Left lung (tissue), 10 donors: ENCODE results near the gene PHF8. TPM values are rescaled to one million over a fixed set of nuclear protein-coding genes. Genes with fewer than 3 reads are reported as not detected.

ENCODE experiments used
- ATAC-seq: fragments of 200-7000 bp; cut with Tn5 transposase; one replicate; pipeline ENCODE4 v1.9.1; 2020; ENCODE audit warnings: moderate library complexity
- DNase-seq, 4 donors: peaks; one replicate each; pipeline ENCODE4 v3.0.0-alpha.2; 2013 to 2020
- H3K27ac ChIP-seq, 2 donors: fragments of 200-600 bp; sonication (generic) in 1 of 2; one replicate each; pipeline versions ENCODE4 v1.5.0 to v1.8.0; 2020 to 2021
- H3K27me3 ChIP-seq, 2 donors: fragments of 200-600 bp; sonication (generic) in 1 of 2; one replicate each; pipeline versions ENCODE4 v1.5.0 to v1.8.0; 2020 to 2021
- H3K36me3 ChIP-seq, 2 donors: fragments of 200-600 bp; sonication (generic) in 1 of 2; one replicate each; pipeline versions ENCODE4 v1.5.0 to v1.8.0; 2020 to 2021
- H3K4me1 ChIP-seq, 2 donors: fragments of 200-600 bp; one replicate each; pipeline ENCODE4 v1.8.0; 2021
- H3K4me3 ChIP-seq, 2 donors: fragments of 200-600 bp; sonication (generic) in 1 of 2; one replicate each; pipeline versions ENCODE4 v1.5.0 to v1.8.0; 2020 to 2021; ENCODE audit warnings: mild to moderate bottlenecking in 1 of 2
- H3K9me3 ChIP-seq, 2 donors: fragments of 200-600 bp; sonication (generic) in 1 of 2; one replicate each; pipeline versions ENCODE4 v1.5.0 to v1.8.0; 2020 to 2021
- CTCF ChIP-seq, 2 donors: fragments of 200-600 bp; sonication (generic) in 1 of 2; IDR thresholded peaks; one replicate each; pipeline versions ENCODE4 v1.5.0 to v1.8.0; 2021; ENCODE audit warnings: antibody characterized with exemption in 2 of 2
- intact Hi-C, 2 donors: fragments of 100-400 bp; cut with DNase I; formaldehyde crosslinking; loops; one replicate each; pipeline versions ENCODE4 v1.11.2 to v1.14.2; 2022
- polyA plus RNA-seq, 6 donors: library from polyadenylated mRNA; unstranded; fragments of 120-200 nt; gene quantifications; one replicate each; pipeline ENCODE4 v1.2.1, GENCODE V29; 2013; ENCODE audit not compliant: insufficient read length in 6 of 6
- total RNA-seq, 2 donors: library from RNA; stranded (reverse); fragmentation: NEBNext Ultra II Directional; extraction: Animal tissue kit (Norgen Biotek cat#: 25700); gene quantifications; one replicate each; pipeline ENCODE4 v1.2.1, GENCODE V29; 2021
- donor health status: DM: no; HTN: yes; CAD: no.
- donor health status: DM: no; HTN: no; CAD: no.

The PHF8 gene
- total and polyA plus RNA-seq, 8 donors = 19.9 to 31.5 (median 29.0) TPM

- Histone ChIP-seq H3K27me3 (no peaks in the 10 kb centered on the region), H3K4me1 (no peaks in the 10 kb centered on the region), H3K36me3 (peaks cover 0 to 40% of the 10 kb centered on the region in 2 donors), H3K9me3 (peaks cover 0 to 1% of the 10 kb centered on the region in 2 donors), H3K4me3 (no peak overlapping the region), H3K27ac (no peak overlapping the region)
- DNase-seq (no peak), ATAC-seq (no peak)
- intact Hi-C loops = no loop called here
- no peak for TF ChIP-seq CTCF (IDR thresholded peaks at IDR 0.05)
Observed at GRCh38 chrX:53974529-53974928, 69.7 kb downstream of the PHF8 start.

GRCh38 chrX:53969540-53969939 is 74.7 kb downstream of the PHF8 start:
- Histone ChIP-seq H3K36me3 (peaks cover 0 to 30% of the 10 kb centered on the region in 2 donors), H3K27me3 (no peaks in the 10 kb centered on the region), H3K9me3 (peaks cover 0 to 3% of the 10 kb centered on the region in 2 donors), H3K4me1 (no peaks in the 10 kb centered on the region), H3K4me3 (no peak overlapping the region), H3K27ac (no peak overlapping the region)
- TF ChIP-seq CTCF (IDR thresholded peaks at IDR 0.05) = no peak
- no peak for ATAC-seq
- intact Hi-C loops = no loop called here
- DNase-seq = no peak

- H3K27me3 ChIP-seq = no peaks in the 10 kb centered on the region
- intact Hi-C loops = no loop called here
- no peak for ATAC-seq
- no peaks in the 10 kb centered on the region for H3K4me1 ChIP-seq
- no peak overlapping the region for H3K4me3 ChIP-seq
- no peak for TF ChIP-seq CTCF (IDR thresholded peaks at IDR 0.05)
- DNase-seq = no peak
- no peak overlapping the region for H3K27ac ChIP-seq
- H3K9me3 ChIP-seq = no peaks in the 10 kb centered on the region
- peaks cover 0 to 21% of the 10 kb centered on the region in 2 donors for H3K36me3 ChIP-seq
Observed at GRCh38 chrX:53950130-53950733, 94.0 kb downstream of the PHF8 start.

- Histone ChIP-seq H3K27ac (no peak overlapping the region), H3K4me3 (no peak overlapping the region), H3K4me1 (no peaks in the 10 kb centered on the region), H3K9me3 (no peaks in the 10 kb centered on the region), H3K27me3 (no peaks in the 10 kb centered on the region), H3K36me3 (peaks cover 0 to 62% of the 10 kb centered on the region in 2 donors)
- ATAC-seq (no peak), DNase-seq (no peak)
- no peak for TF ChIP-seq CTCF (IDR thresholded peaks at IDR 0.05)
- intact Hi-C loops = no loop called here
Observed at GRCh38 chrX:53940180-53940579, 104.1 kb downstream of the PHF8 start.

GRCh38 chrX:53939127-53939526 is 105.1 kb downstream of the PHF8 start:
- intact Hi-C loops = no loop called here

More at GRCh38 chrX:53939127-53939526, 105.1 kb downstream of the PHF8 start:
- no peak for ATAC-seq
- Histone ChIP-seq H3K27ac (no peak overlapping the region), H3K27me3 (no peaks in the 10 kb centered on the region), H3K4me3 (no peak overlapping the region), H3K36me3 (peaks cover 0 to 51% of the 10 kb centered on the region in 2 donors), H3K4me1 (no peaks in the 10 kb centered on the region), H3K9me3 (no peaks in the 10 kb centered on the region)
- no peak for TF ChIP-seq CTCF (IDR thresholded peaks at IDR 0.05)
- no peak for DNase-seq
